Endothelial cell of umbilical vein (primary cell): ENCODE data around the gene TFDP2.

Experiments
- EZH2 ChIP-seq: IDR thresholded peaks from 2 replicates; pipeline ENCODE4 v1.6.1; 2012; ENCODE audit warnings: borderline replicate concordance, low read depth, mild to moderate bottlenecking, moderate library complexity, low read length, inconsistent platforms; ENCODE audit not compliant: severe bottlenecking
- FOS ChIP-seq: IDR thresholded peaks from 2 replicates; pipeline ENCODE4 v1.6.1; 2011; ENCODE audit warnings: mild to moderate bottlenecking, low read length, moderate library complexity, borderline replicate concordance; ENCODE audit not compliant: insufficient read depth
- MYC ChIP-seq: IDR thresholded peaks from one replicate; pipeline ENCODE4 v1.6.1; 2011; ENCODE audit warnings: mild to moderate bottlenecking, low read depth, low read length
- POLR2A ChIP-seq: IDR thresholded peaks from 2 replicates; pipeline ENCODE4 v1.6.1; 2012; ENCODE audit warnings: low read depth, mild to moderate bottlenecking, control low read depth, low read length
- POLR2AphosphoS5 ChIP-seq: IDR thresholded peaks from 2 replicates; pipeline ENCODE4 v1.6.1; 2012; ENCODE audit warnings: low read depth, mild to moderate bottlenecking, control low read depth, low read length, moderate library complexity; ENCODE audit not compliant: insufficient read depth
- TF ChIP-seq, protein P1 (sequence below), 2 donors: IDR thresholded peaks; 1 replicate in 1 of 2; 2 replicates in 1 of 2; pipeline ENCODE4 v1.5.1; 2011; ENCODE audit warnings: low read length in 2 of 2, mild to moderate bottlenecking in 2 of 2, moderate library complexity in 2 of 2, control low read depth in 1 of 2, inconsistent platforms in 1 of 2, low read depth in 1 of 2; ENCODE audit not compliant: insufficient read depth in 1 of 2; ENCODE audit errors: extremely low read depth in 1 of 2
- TF ChIP-seq, protein P2 (sequence below): IDR thresholded peaks from 2 replicates; pipeline ENCODE4 v1.6.1; 2011; ENCODE audit not compliant: insufficient read depth, insufficient read length

DNA sequence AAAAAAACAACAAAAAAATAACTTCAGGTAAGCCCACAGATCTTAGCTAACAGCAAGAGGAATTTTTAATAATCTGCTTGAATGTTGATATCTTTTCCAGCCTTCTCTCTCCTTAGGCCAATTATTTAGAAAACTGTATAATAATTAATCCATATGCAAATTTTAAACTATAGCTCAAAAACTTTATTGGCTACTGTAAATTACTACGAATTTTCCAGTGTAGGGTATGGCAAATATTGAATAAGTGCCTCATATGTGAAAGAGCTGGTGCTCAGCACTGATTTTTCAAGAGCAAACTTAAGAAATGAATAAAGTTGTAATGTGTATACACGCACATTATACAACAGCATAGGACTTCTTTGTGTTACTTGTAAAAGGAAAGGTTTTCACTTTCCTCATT, 123.0 kb downstream of the TFDP2 start:
- TF ChIP-seq, protein P1, sequence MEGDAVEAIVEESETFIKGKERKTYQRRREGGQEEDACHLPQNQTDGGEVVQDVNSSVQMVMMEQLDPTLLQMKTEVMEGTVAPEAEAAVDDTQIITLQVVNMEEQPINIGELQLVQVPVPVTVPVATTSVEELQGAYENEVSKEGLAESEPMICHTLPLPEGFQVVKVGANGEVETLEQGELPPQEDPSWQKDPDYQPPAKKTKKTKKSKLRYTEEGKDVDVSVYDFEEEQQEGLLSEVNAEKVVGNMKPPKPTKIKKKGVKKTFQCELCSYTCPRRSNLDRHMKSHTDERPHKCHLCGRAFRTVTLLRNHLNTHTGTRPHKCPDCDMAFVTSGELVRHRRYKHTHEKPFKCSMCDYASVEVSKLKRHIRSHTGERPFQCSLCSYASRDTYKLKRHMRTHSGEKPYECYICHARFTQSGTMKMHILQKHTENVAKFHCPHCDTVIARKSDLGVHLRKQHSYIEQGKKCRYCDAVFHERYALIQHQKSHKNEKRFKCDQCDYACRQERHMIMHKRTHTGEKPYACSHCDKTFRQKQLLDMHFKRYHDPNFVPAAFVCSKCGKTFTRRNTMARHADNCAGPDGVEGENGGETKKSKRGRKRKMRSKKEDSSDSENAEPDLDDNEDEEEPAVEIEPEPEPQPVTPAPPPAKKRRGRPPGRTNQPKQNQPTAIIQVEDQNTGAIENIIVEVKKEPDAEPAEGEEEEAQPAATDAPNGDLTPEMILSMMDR (IDR thresholded peaks at IDR 0.05; ENCODE audit: extremely low read depth in 1 of 2, insufficient read depth in 1 of 2, low read depth in 1 of 2, low read length in 2 of 2) = no peak
- TF ChIP-seq POLR2AphosphoS5 (no peak), EZH2 (no peak), POLR2A (no peak), MYC (no peak), FOS (no peak)
- TF ChIP-seq, protein P2, sequence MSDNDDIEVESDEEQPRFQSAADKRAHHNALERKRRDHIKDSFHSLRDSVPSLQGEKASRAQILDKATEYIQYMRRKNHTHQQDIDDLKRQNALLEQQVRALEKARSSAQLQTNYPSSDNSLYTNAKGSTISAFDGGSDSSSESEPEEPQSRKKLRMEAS = no peak
